Measurements from ENCODE around the gene AFF4.

The AFF4 gene

DNA sequence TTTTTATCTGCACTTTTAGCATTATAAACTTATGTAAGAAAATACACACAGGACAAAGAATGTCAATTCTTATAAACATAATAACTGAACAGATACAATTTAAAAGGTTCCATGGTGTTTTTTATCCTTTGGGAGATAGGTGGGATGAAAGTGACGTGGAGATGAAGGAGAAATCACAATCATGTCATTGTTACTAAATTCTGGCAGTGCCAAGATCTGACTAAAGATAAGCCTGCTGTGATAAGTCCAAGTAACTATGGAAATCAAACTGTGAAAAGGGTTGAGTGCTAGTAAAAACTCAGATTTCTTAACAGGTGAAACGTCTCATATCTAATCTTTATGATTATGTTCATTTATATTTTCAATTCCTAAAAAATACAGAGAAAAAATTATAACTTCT lies 78.9 kb downstream of the AFF4 start:
- H3K9me3 ChIP-seq (ENCODE audit: severe bottlenecking) = no peaks in the 10 kb centered on the region
- no peak overlapping the region for H3K27ac ChIP-seq (ENCODE audit: poor library complexity, severe bottlenecking)
- H3K4me3 ChIP-seq (ENCODE audit: severe bottlenecking) = no peak overlapping the region
- no peaks in the 10 kb centered on the region for H3K27me3 ChIP-seq (ENCODE audit: insufficient read depth, poor library complexity, severe bottlenecking)
- DNase-seq (ENCODE audit: low spot score) (no peak), ATAC-seq (ENCODE audit: low read depth) (no peak)
- TF ChIP-seq CTCF (IDR thresholded peaks at IDR 0.05; ENCODE audit: poor library complexity, severe bottlenecking) = no peak
- H3K4me1 ChIP-seq (ENCODE audit: insufficient read depth, poor library complexity, severe bottlenecking) = no peaks in the 10 kb centered on the region
- H3K36me3 ChIP-seq (ENCODE audit: low read depth) = peaks cover 96% of the 10 kb centered on the region

DNA sequence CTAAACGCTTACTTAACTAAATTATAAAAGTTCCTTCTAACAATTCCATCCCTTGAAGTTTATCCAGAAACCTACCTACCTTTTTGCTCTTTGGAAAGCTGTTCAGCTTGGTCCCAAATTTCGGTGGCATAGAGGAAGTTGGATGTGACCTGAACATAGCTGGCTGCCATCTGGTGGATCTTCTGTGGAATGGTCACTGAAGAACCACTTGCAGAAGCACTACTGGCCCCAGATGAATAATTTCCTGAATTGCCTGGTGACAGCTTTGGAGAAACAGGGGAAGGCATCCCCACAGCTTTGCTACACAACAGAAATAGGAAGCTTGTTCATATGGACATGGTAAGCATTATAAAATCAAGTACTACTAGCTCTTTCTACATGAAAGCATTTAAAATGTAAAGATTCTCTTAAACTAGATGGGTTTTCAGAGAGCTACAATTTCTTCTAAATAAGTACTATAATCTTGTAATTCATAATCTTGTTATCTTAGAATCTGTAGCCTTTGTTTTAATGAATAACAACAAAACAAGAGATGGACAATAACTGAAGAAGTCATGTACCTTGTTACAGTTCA lies 80.1 kb downstream of the AFF4 start:
- H3K9me3 ChIP-seq (ENCODE audit: severe bottlenecking) = no peaks in the 10 kb centered on the region
- peaks cover 96% of the 10 kb centered on the region for H3K36me3 ChIP-seq (ENCODE audit: low read depth)
- no peak for DNase-seq (ENCODE audit: low spot score)
- H3K27ac ChIP-seq (ENCODE audit: poor library complexity, severe bottlenecking) = no peak overlapping the region
- peak; percentile 89 for TF ChIP-seq CTCF (IDR thresholded peaks at IDR 0.05; ENCODE audit: poor library complexity, severe bottlenecking)
- H3K4me1 ChIP-seq (ENCODE audit: insufficient read depth, poor library complexity, severe bottlenecking) = no peaks in the 10 kb centered on the region
- ATAC-seq (ENCODE audit: low read depth) = peak; percentile 90
- no peaks in the 10 kb centered on the region for H3K27me3 ChIP-seq (ENCODE audit: insufficient read depth, poor library complexity, severe bottlenecking)
- no peak overlapping the region for H3K4me3 ChIP-seq (ENCODE audit: severe bottlenecking)

DNA sequence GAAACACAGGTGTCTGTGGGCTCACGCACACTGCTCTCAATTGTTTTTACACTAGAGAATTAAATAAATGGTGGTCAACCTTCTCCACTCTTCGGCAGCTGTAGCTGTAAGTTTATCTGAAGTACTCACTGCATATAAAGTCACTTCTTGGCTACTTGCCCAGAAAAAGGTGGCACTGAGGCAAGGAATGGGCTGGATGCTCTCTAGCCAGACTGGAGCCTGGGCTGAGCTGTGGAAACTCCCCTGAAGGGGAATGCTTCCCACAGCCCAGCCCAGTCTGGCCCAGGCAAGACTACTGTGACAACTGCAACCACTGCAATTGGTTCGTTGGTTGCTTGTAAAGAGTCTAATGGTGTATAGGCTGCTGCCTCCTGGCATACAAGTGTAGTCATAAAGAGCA lies 85.5 kb downstream of the AFF4 start:
- Histone ChIP-seq H3K9me3 (ENCODE audit: severe bottlenecking) (no peaks in the 10 kb centered on the region), H3K36me3 (ENCODE audit: low read depth) (peaks cover 80% of the 10 kb centered on the region), H3K4me1 (ENCODE audit: insufficient read depth, poor library complexity, severe bottlenecking) (no peaks in the 10 kb centered on the region), H3K27ac (ENCODE audit: poor library complexity, severe bottlenecking) (no peak overlapping the region), H3K4me3 (ENCODE audit: severe bottlenecking) (no peak overlapping the region), H3K27me3 (ENCODE audit: insufficient read depth, poor library complexity, severe bottlenecking) (no peaks in the 10 kb centered on the region)
- TF ChIP-seq CTCF (IDR thresholded peaks at IDR 0.05; ENCODE audit: poor library complexity, severe bottlenecking) = no peak
- ATAC-seq (ENCODE audit: low read depth) = no peak
- no peak for DNase-seq (ENCODE audit: low spot score)

DNA sequence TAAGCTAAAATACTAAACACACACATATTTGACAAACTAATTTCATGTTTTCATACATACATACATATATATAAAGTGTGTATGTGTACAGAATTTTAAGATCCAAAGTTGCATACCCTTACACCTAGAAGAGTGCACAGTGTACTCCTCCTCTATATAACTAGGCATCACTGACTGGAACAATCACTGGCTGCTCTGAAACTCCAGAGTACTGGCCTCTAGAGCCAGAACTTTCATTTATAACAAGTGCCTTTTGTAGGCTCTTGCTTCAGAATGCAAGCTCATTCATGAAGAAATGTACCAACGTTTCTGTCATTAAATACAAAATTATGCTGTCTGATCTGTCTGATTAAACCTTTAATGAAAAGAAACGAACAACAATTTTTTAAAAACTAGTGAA lies 86.0 kb downstream of the AFF4 start:
- no peak for ATAC-seq (ENCODE audit: low read depth)
- no peak overlapping the region for H3K4me3 ChIP-seq (ENCODE audit: severe bottlenecking)
- H3K9me3 ChIP-seq (ENCODE audit: severe bottlenecking) = no peaks in the 10 kb centered on the region
- TF ChIP-seq CTCF (IDR thresholded peaks at IDR 0.05; ENCODE audit: poor library complexity, severe bottlenecking) = no peak
- no peaks in the 10 kb centered on the region for H3K27me3 ChIP-seq (ENCODE audit: insufficient read depth, poor library complexity, severe bottlenecking)
- H3K27ac ChIP-seq (ENCODE audit: poor library complexity, severe bottlenecking) = no peak overlapping the region
- DNase-seq (ENCODE audit: low spot score) = no peak
- peaks cover 75% of the 10 kb centered on the region for H3K36me3 ChIP-seq (ENCODE audit: low read depth)
- no peaks in the 10 kb centered on the region for H3K4me1 ChIP-seq (ENCODE audit: insufficient read depth, poor library complexity, severe bottlenecking)

GRCh38 chr5:132876020-132876759 lies 87.2 kb downstream of the AFF4 start:
- DNase-seq (ENCODE audit: low spot score) (no peak), ATAC-seq (ENCODE audit: low read depth) (no peak)
- no peak for TF ChIP-seq CTCF (IDR thresholded peaks at IDR 0.05; ENCODE audit: poor library complexity, severe bottlenecking)
- no peaks in the 10 kb centered on the region for H3K4me1 ChIP-seq (ENCODE audit: insufficient read depth, poor library complexity, severe bottlenecking)
- no peaks in the 10 kb centered on the region for H3K27me3 ChIP-seq (ENCODE audit: insufficient read depth, poor library complexity, severe bottlenecking)
- H3K36me3 ChIP-seq (ENCODE audit: low read depth) = peaks cover 64% of the 10 kb centered on the region
- no peak overlapping the region for H3K27ac ChIP-seq (ENCODE audit: poor library complexity, severe bottlenecking)
- H3K9me3 ChIP-seq (ENCODE audit: severe bottlenecking) = no peaks in the 10 kb centered on the region
- H3K4me3 ChIP-seq (ENCODE audit: severe bottlenecking) = no peak overlapping the region
